Smooth muscle cell (in vitro differentiated cells): ENCODE results near the gene HTR4. TPM values are rescaled to one million over a fixed set of nuclear protein-coding genes. Genes with fewer than 3 reads are reported as not detected.
"Not testable (repeated sequence)": the region's sequence is repeated elsewhere in the genome, so short reads cannot be mapped to it uniquely, and the experiment has no call there.

Experiments
- DNase-seq: peaks from one replicate; lab custom pipeline; 2025; ENCODE audit not compliant: unreplicated experiment; lab: John Stamatoyannopoulos, UW
- H2AFZ ChIP-seq: fragments of 200-600 bp; sonication (generic); 2 replicates; pipeline ENCODE4 v1.6.0; 2016; ENCODE audit warnings: antibody characterized with exemption, low read depth, mild to moderate bottlenecking
- H3F3A ChIP-seq: fragments of 200-600 bp; sonication (generic); 2 replicates; pipeline ENCODE4 v1.6.0; 2017; ENCODE audit warnings: antibody characterized with exemption, low read depth
- H3K27ac ChIP-seq: fragments of 200-600 bp; sonication (generic); 2 replicates; pipeline ENCODE4 v1.5.1; 2016; ENCODE audit warnings: low read depth, mild to moderate bottlenecking
- H3K27me3 ChIP-seq: fragments of 200-600 bp; sonication (generic); 2 replicates; pipeline ENCODE4 v1.6.1; 2016; ENCODE audit warnings: low read depth, mild to moderate bottlenecking
- H3K36me3 ChIP-seq: fragments of 200-600 bp; sonication (generic); 2 replicates; pipeline ENCODE4 v1.5.1; 2016; ENCODE audit warnings: low read depth
- H3K4me1 ChIP-seq: fragments of 200-600 bp; sonication (generic); 2 replicates; pipeline ENCODE4 v1.5.1; 2016; ENCODE audit warnings: low read depth
- H3K4me2 ChIP-seq: fragments of 200-600 bp; sonication (generic); 2 replicates; pipeline ENCODE4 v1.6.0; 2016; ENCODE audit warnings: mild to moderate bottlenecking
- H3K4me3 ChIP-seq: fragments of 200-600 bp; sonication (generic); 2 replicates; pipeline ENCODE4 v1.5.1; 2016; ENCODE audit warnings: mild to moderate bottlenecking
- H3K79me2 ChIP-seq: fragments of 200-600 bp; sonication (generic); 2 replicates; pipeline ENCODE4 v1.6.0; 2016; ENCODE audit warnings: low read depth, mild to moderate bottlenecking
- H3K9ac ChIP-seq: fragments of 200-600 bp; sonication (generic); 2 replicates; pipeline ENCODE4 v1.6.0; 2016; ENCODE audit warnings: low read depth
- H3K9me3 ChIP-seq: fragments of 200-600 bp; sonication (generic); replicated peaks from 2 replicates; pipeline ENCODE4 v1.5.1; 2016; ENCODE audit warnings: low read depth
- H4K20me1 ChIP-seq: fragments of 200-600 bp; sonication (generic); 2 replicates; pipeline ENCODE4 v1.6.0; 2016; ENCODE audit warnings: low read depth
- CTCF ChIP-seq: fragments of 200-600 bp; sonication (generic); IDR thresholded peaks from 2 replicates; pipeline ENCODE4 v1.5.1; 2017; ENCODE audit warnings: borderline replicate concordance, mild to moderate bottlenecking, antibody characterized with exemption; ENCODE audit not compliant: insufficient read depth, poor library complexity, severe bottlenecking
- WGBS: methylation state at CpG from one replicate; pipeline ENCODE4 v1.1.7; 2016; ENCODE audit warnings: low lambda C conversion rate; 5-methylcytosine and 5-hydroxymethylcytosine counted together
- polyA plus RNA-seq: library from polyadenylated mRNA; unstranded; fragments of >200 nt; fragmentation: Nextera tagmentation; extraction: Ambion mirVana; gene quantifications from 2 replicates; pipeline ENCODE4 v1.2.1, GENCODE V29; 2016
- total RNA-seq: library from RNA; depleted of rRNA; stranded (reverse); fragments of >200 nt; gene quantifications from 2 replicates; pipeline ENCODE4 v1.2.3, GENCODE V29; 2014

Gene HTR4
- total and polyA plus RNA-seq, 2 experiments from 2014 or later: 0.09 TPM; not detected in 1

GRCh38 chr5:148540647-148541046 is 113.7 kb downstream of the HTR4 start:
- H3K27ac ChIP-seq: no peak overlapping the region
- no peak overlapping the region for H2AFZ ChIP-seq
- H3K4me2 ChIP-seq: no peak overlapping the region
- H3K4me3 ChIP-seq: no peak overlapping the region
- no peaks in the 10 kb centered on the region for H3K36me3 ChIP-seq
- H3K9me3 ChIP-seq: no peaks in the 10 kb centered on the region
- no peak for DNase-seq
- 27% methylated on average over 1 of the region's 1 CpG for WGBS
- TF ChIP-seq CTCF: no peak
- no peaks in the 10 kb centered on the region for H3F3A ChIP-seq
- H4K20me1 ChIP-seq: no peaks in the 10 kb centered on the region
- H3K79me2 ChIP-seq: no peaks in the 10 kb centered on the region
- no peak overlapping the region for H3K9ac ChIP-seq
- no peaks in the 10 kb centered on the region for H3K4me1 ChIP-seq
- no peaks in the 10 kb centered on the region for H3K27me3 ChIP-seq

- Histone ChIP-seq H3K4me1 (no peaks in the 10 kb centered on the region), H2AFZ (no peak overlapping the region), H3F3A (no peaks in the 10 kb centered on the region), H3K36me3 (no peaks in the 10 kb centered on the region), H3K79me2 (no peaks in the 10 kb centered on the region), H4K20me1 (no peaks in the 10 kb centered on the region), H3K9ac (no peak overlapping the region), H3K9me3 (no peaks in the 10 kb centered on the region), H3K4me3 (no peak overlapping the region), H3K4me2 (no peak overlapping the region), H3K27me3 (no peaks in the 10 kb centered on the region), H3K27ac (no peak overlapping the region)
- DNase-seq: no peak
- 91% methylated on average over 6 of the region's 6 CpGs for WGBS
- TF ChIP-seq CTCF: no peak
Measured at GRCh38 chr5:148539851-148540250, 114.5 kb downstream of the HTR4 start.

GRCh38 chr5:148535190-148535589 is 119.1 kb downstream of the HTR4 start:
- no peak for DNase-seq
- Histone ChIP-seq H3K9me3 (no peaks in the 10 kb centered on the region), H3K27ac (no peak overlapping the region), H4K20me1 (no peaks in the 10 kb centered on the region), H3K36me3 (no peaks in the 10 kb centered on the region), H3K9ac (no peak overlapping the region), H3K79me2 (no peaks in the 10 kb centered on the region), H3K27me3 (no peaks in the 10 kb centered on the region), H3K4me2 (no peak overlapping the region), H3F3A (no peaks in the 10 kb centered on the region), H3K4me3 (no peak overlapping the region), H2AFZ (no peak overlapping the region), H3K4me1 (no peaks in the 10 kb centered on the region)
- TF ChIP-seq CTCF: no peak
- 88% methylated on average over 1 of the region's 1 CpG for WGBS

GRCh38 chr5:148532969-148533670 is 121.2 kb downstream of the HTR4 start:
- no peak for DNase-seq
- Histone ChIP-seq H4K20me1 (no peaks in the 10 kb centered on the region), H3K9ac (no peak overlapping the region), H3K9me3 (no peaks in the 10 kb centered on the region), H3K4me2 (no peak overlapping the region), H3K27ac (no peak overlapping the region), H2AFZ (no peak overlapping the region), H3K4me3 (no peak overlapping the region), H3K4me1 (no peaks in the 10 kb centered on the region), H3K36me3 (no peaks in the 10 kb centered on the region), H3K27me3 (no peaks in the 10 kb centered on the region), H3F3A (no peaks in the 10 kb centered on the region), H3K79me2 (no peaks in the 10 kb centered on the region)
- no peak for TF ChIP-seq CTCF
- WGBS: 69% methylated on average over 5 of the region's 5 CpGs

GRCh38 chr5:148529450-148529849 is 124.9 kb downstream of the HTR4 start:
- 98% methylated on average over 2 of the region's 2 CpGs for WGBS
- not testable (repeated sequence) for H3K27me3 ChIP-seq, H3K9me3 ChIP-seq, DNase-seq, H3K79me2 ChIP-seq, H3K4me2 ChIP-seq, H3K4me1 ChIP-seq, H3K4me3 ChIP-seq, H3F3A ChIP-seq, H4K20me1 ChIP-seq, H2AFZ ChIP-seq, H3K36me3 ChIP-seq, H3K9ac ChIP-seq, H3K27ac ChIP-seq
